GM19372 (cell line): ENCODE results near the gene ACAD9.
"Not testable (repeated sequence)": the region's sequence is repeated elsewhere in the genome, so short reads cannot be mapped to it uniquely, and the experiment has no call there.

Source experiments
- ATAC-seq: cut with Tn5 transposase; IDR thresholded peaks from one replicate; pipeline ENCODE4 v1.9.1; 2021; ENCODE audit warnings: mild to moderate bottlenecking, low read depth, moderate library complexity; ENCODE audit not compliant: unreplicated experiment

ACAD9 gene

DNA sequence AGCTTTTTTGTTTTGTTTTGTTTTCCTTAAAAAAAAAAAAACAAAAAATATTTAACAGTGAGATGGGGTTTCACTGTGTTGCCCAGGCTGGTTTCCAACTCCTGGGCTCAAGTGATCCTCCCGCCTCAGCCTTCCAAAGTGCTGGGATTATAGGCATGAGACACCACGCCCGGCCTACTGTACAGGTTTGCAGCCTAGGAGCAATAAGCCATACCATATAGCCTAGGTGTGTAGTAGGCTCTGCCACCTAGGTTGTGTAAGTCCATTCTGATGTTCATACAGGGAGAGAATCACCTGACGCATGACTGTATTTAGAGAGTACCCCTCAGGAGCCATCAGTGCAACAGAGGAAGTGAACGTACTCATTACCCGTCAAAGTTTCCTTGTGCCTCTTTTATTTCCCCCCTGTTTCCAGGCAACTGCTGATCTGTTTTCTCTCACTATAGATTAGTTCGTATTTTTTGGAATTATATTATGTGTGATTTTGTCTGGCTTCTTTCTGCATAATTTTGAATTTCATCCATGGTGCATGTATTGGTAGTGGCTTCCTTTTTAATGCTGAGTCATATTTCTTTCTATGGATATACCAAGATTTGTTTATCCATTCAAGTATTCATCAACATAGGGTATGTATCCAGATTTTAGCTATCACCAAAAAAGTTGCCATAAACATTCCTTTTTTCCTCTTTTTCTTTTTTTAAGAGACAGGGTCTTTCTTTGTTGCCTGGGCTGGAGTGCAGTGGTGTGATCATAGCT is 9.9 kb downstream of the ACAD9 start:
- ATAC-seq: no peak

DNA sequence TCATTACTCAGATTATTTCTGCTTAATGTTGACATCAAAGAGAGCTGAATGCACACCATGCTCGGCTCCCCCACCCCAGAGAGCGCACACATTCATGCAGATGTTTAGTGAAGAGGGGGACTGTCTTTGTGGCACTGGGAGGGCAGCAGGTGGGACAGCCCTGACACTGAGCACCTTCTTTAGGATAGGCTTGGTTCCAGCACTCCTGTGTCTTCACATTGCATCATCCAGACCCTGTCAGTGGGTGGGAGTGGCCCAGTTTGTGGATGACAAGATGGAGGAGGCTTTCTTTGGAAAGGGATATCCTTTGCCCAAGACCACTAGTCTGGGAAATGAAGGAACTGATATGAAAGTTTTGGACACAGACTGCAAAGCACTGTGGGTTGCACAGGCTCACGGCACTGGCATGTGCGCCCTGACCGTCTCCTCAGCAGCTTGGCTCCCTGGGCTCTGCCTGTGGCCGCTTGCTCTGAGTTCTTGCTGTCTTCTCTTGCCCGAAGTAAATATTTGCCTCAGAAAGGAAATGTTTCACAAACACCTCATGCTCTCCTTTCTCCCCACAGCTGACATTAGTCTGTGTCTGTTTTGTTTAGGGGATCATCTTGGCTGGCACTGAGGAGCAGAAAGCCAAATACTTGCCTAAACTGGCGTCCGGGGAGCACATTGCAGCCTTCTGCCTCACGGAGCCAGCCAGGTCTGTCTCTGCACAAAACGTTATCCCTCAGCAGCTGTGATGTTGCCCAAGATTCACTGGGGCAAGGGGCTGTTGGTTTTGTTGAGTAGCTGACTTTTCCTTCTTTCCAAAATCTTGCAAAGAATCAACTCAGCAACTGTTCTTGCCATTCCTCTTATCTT is 16.6 kb downstream of the ACAD9 start:
- no peak for ATAC-seq

DNA sequence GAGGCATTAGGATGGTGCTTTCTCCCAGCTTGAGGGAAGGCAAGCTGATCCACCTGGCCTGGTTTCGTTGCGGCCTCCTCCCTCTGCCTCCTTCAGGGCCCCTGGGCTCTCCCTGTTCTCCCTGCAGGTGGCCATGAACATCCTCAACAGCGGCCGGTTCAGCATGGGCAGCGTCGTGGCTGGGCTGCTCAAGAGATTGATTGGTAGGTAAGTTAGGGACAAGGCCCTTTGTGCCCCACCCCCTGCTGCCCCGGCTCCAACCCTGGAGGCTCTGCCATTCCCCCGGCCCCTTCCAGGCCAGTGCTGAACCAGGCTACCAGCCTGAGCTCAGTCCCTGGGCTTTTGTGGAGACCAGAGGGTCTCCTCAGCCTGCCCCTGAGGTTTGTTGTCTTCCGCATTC is 23.0 kb downstream of the ACAD9 start:
- ATAC-seq: no peak

DNA sequence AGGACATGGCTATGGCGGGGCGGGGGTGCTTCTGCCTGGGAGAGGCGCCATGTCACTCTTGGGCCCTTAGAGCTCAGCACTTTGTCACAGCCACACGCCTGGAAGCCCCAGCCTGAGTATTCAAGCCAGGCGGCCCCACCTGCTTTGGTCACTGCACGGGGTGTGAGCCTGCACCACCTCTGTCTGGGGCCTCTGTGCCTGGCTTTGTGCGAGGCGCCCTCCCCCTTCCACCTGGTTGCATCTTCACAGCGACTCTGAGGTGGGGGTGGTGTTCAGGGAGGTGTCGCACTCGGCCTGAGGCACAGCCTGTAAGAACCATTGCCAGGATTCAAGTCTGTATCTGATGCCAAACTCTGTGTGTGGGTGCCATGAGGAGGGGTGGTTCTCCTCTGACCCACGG is 24.1 kb downstream of the ACAD9 start:
- no peak for ATAC-seq

DNA sequence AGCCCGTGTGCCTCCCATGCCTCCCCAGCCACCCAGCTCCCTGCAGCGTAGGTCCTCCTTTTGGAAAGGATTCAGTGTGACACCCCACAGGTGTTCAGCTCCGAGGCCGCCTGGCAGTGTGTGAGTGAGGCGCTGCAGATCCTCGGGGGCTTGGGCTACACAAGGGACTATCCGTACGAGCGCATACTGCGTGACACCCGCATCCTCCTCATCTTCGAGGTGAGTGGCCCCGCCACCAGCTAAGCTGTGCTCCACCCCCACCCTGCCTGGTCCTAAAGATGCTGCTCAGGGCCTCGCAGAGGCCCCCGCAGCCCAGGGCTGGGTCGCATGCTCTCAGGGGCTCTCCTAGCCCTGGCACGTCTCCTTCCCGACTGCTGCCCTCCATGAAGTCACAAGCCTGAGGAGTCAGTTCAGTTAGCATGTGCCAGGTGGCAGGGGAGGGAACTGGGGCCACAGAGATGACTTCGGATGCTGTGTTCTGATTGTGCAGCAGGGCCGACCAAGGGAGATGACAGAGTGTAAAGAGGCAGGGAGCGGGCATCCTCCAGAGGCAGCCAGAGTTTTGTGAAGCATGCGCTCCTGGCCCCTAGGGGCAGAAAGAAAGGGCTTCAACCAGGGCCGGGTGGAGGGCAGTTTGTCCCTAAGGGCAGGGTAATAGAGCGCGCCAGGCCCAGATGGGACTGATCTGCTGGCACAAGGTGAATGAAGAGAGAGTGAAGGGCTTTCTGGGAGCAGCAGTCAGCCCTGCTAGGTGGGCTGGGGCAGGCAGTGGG is 26.8 kb downstream of the ACAD9 start:
- ATAC-seq: no peak

DNA sequence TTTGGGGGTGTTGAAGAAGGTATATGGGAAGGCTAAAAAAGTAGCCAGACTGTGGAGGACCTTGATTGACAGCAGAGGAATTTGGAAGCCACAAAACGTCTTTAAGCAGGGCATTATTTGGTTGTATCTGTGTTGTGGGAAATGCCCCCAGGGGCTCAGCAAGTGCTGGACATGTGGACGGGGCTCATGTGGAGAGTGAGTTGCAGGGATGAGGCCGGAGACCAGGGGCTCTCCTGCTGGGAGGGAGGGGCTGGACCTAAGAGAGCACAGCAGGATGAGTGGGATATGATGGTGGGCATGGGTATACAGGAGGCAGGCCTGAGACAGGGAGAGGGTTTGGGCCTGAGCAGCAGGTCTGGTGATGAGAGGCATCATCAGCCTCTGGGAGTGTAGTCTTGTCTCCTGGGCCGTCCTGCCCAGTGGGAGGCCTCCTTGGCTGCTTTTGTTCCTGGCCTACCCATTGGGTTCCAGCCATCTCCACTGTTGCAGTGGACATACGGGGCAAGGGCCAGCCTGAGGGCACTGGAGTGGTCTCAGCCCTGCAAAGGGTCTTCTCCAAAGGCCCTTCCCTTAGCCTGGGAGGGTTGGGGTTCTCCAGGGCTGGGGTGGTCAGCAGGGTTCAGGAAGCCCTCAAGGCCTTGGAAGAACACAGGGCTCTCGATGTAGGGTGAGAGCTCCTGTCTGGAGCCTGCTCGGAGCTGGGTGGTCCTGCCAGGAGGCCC is 27.5 kb downstream of the ACAD9 start:
- no peak for ATAC-seq

DNA sequence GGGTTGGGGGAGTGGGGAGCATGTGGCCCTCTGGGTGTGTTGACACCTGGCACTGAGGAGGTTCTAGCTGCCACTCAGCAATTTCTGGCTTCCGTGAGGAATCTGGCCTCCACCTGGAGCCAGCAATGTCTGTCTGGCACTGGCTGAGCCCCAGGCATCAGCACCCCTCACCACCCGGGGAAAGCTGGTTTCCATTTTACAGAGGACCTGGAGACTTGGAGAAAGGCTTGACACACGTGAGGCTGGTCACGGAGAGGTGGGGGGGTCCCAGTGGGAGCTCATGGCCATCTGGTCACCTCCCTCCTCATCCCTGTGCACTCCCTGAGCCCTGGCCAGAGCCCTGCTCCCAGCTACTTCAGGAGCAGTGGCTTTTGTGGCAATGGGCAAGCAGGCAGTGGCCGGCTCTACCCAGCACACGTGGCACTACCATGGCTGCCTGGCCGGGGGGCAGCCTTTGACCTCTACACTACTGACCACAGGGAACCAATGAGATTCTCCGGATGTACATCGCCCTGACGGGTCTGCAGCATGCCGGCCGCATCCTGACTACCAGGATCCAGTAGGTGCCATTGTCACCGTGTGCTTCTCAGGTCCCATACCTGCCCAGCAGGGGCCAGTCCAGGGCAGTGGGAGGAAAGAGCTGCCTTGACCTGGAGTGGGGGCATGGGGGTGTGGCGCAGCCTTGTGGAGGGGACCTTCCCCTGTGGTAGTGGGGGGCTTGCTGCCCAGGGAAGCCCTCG is 28.5 kb downstream of the ACAD9 start:
- ATAC-seq: no peak

DNA sequence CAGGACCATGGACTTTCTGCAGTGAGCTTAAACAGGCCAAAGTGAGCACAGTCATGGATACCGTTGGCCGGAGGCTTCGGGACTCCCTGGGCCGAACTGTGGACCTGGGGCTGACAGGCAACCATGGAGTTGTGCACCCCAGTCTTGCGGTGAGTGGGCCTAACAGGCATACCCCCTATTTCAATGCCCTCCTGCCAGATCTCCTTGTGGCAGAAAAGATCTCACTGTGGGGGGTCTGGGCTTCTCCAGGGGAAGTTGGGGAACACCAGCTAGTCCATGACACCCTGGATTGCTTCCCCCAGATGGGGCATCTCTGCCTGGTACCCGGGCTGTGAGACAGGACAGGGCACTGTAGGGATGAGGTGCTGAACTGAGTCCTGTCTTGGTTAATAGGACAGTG is 29.5 kb downstream of the ACAD9 start:
- ATAC-seq: no peak

DNA sequence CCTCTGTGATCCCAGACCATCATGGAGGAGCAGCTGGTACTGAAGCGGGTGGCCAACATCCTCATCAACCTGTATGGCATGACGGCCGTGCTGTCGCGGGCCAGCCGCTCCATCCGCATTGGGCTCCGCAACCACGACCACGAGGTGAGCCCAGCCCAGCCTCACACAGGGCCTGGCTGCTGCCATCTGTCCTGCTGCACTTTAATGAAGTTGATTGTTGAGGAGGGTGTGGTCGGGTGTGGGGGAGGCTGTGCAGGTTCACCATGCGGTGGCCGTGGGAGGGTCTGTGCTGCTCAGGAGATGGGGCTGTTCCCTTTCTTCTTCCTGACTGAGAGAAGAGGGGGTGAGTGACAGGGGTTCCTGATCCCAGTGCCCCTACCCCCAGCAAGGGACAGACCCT is 30.6 kb downstream of the ACAD9 start:
- no peak for ATAC-seq

DNA sequence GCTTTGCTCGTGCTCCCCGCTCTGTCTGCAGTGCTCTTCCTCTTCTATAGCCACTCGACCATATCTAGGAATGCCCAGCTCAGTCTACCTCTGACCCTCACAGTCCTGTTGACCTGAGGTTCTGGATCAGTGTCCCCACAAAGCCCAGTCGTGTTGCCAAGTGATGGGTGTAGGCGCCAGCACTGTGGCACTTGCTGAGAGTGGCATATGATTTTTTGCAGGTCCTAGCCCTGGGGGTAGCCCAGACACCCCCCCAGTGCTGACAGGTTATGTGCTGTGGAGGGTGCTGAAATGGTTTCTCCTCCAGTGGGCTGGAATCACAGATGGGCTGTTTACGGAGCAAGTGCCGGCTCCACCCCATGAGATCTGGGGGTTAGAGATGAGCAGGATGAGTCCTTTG is 32.5 kb downstream of the ACAD9 start:
- ATAC-seq: no peak

DNA sequence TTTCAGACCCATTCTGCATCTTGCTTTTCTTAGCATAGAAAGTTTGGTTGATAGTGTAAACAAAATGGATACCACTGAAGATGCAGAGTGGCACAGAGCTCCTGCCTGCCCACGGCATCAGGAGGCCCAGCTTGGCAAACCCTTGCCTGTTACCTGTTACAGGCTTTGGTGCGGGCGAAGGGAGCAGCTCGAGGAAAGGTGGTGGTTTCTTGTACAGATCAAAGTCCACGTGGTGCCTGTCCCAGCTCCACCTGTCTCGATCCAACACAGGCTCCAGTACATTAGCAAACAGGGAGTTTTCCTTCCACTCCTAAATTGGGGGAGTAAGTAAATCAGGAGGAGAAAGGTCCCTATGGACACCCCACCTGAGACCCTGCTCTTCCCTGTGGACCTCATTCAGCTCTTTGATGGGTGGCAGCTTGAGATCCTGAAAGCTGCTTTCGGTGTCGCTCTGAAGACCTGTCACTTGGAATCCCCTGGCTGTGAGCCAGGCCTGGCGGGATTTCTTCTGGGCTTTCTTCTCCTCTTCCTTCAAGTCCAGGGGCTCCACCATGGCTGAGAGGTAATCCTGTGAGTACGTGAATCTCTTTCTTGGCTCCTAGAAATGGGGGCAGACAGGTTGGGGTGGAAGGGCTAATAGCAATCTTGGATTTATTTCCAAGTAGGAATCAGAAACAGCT is 35.7 kb downstream of the ACAD9 start:
- ATAC-seq: no peak

DNA sequence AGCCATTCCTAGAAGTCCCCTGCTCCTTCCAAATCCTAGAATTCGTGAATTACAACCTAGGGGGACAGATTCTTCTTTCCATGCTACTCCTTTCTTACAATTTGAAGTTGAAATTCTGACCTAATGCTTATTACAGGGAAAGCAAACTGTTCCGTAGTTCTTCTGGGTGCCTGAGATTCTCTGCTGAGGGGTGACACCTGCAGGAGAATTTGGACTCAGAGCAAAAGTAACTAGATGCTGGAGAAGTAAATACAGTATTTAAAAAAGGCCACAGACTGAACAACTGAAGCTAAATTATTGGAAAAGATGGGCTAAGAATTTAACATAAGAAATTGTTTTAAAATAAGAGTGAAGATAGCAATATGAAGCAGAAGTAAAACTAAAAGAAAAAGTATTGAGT is 37.9 kb downstream of the ACAD9 start:
- no peak for ATAC-seq

DNA sequence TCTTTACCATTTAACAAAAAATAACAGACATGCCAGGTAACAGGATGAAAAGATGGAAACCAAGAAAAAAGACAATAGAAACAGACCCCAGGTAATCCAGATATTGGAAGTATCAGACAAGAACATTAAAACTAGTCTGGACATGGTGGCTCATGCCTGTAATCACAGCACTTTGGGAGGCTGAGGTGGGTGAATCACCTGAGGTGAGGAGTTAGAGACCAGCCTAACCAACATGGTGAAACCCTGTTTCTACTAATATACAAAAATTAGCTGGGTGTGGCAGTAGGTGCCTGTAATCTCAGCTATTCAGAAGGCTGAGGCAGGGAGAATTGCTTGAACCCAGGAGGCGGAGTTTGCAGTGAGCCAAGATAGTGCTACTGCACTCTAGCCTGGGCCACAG is 40.6 kb downstream of the ACAD9 start:
- ATAC-seq: no peak

DNA sequence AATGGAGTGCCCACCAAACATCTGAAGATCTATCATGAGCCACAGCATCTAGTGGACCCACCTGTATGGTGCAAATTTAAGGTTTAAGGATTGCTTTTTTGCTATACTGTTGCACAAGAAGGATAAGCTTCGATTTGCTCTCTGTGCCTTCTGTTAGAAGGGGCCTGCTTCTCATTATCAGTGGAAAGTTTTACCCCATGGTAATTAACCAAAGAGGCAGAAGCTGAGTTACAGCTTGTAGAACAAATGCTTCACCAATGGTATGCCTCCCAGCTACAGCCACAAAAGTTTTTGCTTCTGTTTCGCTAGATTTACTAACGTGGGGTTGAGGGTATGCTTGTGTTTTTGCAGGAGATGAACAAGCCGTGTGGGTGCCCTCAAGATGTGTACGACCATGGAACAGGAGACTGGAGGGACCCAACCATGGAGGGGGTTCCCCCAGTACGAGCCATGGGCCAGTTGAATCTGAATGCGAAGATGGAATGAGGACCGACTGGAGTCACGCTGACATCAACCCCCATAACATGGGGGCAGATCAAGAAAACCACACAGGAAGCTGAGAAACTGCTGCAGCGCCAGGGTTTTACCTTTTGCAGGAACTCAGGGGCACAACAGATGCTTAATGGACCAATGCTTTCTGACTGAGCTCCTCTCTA is 43.5 kb downstream of the ACAD9 start:
- no peak for ATAC-seq

DNA sequence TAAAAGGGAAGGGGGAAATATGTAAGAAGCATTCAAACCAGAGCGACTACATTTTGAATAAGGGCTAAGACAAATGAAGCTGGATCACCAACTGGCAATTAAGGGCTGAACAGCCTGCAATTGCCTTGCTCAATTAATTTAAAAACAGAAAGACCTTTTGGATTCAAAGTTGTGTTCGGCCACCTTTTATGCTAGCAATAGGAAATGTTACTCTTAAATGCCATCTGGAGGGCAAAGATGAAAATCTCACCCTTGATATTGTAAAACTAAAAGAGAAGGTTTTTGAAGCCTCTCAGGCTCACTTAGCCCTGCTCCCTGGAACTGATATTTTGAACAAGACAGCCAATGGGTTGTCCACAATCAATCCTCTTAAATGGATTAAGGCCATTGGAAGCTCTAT is 44.2 kb downstream of the ACAD9 start:
- no peak for ATAC-seq

DNA sequence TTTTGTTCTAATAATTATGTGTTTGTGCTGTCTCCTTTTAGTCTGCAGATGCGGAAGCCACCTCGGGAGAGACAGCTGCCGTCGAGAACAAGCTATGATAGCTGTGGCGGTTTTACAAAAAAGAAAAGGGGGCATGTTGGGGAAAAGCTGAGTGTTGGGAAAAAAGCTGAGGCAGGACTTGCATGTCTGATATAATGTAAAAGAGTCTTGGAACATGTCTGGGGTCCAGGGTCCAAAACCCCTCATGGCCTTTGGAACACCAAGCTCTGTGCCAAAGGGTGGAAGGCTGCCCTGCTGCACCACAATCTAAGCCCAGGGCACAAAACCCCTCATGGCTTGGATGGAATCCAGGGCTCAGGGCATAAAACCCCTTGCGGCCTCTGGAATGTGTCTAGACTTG is 44.6 kb downstream of the ACAD9 start:
- not testable (repeated sequence) for ATAC-seq

DNA sequence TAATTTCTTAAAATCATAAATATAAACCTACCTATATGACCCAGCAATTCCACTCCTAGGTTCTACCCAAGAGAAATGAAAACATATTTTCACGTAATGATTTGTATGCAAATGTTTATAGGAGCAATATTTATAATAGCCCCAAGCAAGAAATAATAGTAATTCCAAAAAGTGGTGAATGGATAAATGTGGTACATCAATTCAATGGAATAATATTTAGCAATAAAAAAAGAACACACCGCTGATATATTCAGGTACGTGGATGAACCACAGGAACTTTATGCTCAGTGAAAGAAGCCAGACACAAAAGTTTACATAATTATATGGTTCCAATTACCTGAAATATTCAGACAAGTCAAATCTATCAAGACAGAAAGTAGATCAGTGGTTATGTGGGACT is 49.9 kb downstream of the ACAD9 start:
- ATAC-seq: no peak

DNA sequence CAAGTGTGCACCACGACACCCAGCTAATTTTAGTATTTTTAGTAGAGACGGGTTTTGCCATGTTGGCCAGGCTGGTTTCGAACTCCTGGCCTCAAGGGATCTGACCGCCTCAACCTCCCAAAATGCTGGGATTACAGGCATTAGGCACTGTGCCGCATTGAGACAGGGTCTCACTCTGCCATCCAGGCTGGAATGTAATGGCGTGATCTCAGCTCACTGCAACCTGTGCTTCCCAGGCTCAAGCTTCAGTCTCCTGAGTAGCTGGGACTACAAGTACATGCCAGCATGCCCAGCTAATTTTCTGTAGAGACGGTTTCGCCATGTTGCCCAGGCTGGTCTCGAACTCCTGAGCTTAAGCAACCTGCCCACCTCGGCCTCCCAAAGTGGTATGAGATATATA is 51.6 kb downstream of the ACAD9 start:
- ATAC-seq: no peak
